ENCODE measurements around the gene DDX27. TPM values are rescaled to one million over a fixed set of nuclear protein-coding genes. Genes with fewer than 3 reads are reported as not detected.

Gene DDX27
- total and polyA plus RNA-seq, 2 experiments from 2014 or later = 25.3 to 27.8 TPM

DNA sequence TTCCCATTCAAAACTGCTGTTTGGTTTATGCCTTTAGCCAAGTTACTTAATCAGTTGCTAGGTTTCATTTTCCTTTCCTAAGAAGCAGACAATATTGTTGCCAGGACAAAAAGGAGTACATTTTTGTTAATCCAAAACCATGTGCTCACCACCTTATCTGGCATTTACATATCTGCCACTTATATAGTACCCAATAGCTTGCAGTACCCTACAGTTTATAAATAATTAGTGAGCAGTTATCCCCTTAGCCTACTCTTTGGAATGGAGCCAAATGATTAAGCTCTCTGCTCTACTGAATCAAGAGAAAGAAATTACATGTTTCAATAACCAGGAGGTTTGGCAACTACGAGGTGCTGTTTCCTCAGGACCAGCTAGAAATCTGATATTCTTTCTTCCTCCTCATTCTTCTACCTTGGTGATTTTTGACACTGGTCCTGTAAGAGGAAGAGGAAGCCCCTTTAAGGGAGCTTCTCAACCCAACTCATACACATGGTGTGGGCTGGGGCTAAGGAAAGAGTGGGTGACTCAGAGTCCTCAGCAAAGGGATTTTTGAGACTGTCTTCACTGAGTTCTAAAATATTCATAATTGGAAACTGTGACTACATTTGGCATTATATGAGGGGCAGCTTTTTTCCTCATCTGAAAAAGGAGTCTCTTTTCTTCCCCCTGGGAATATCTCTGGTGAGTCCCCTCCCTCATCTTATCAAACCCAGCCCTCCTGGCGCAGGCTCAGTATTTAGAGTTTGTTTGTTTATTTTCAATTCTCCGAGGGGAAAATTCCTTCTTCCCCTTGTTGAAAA is 57.1 kb downstream of the DDX27 start:
- H3K27me3 ChIP-seq = no peaks in the 10 kb centered on the region
- DNase-seq (ENCODE audit: low read depth in 1 of 2, low spot score in 1 of 2) = peak in 1 of 2 donors; percentile 59
- H3K27ac ChIP-seq = no peak overlapping the region
- no peak for TF ChIP-seq CTCF (IDR thresholded peaks at IDR 0.05; ENCODE audit: low read depth, low read length)
- peaks cover 37% of the 10 kb centered on the region for H3K36me3 ChIP-seq
- no peaks in the 10 kb centered on the region for H3K9me3 ChIP-seq (ENCODE audit: low read depth)
- H3K4me1 ChIP-seq (ENCODE audit: low read depth) = peaks cover 21% of the 10 kb centered on the region
- peak overlapping the region; percentile 52 for H3K4me3 ChIP-seq

- Histone ChIP-seq H3K27me3 (no peaks in the 10 kb centered on the region), H3K4me1 (ENCODE audit: low read depth) (peaks cover 21% of the 10 kb centered on the region), H3K36me3 (peaks cover 41% of the 10 kb centered on the region), H3K9me3 (ENCODE audit: low read depth) (no peaks in the 10 kb centered on the region), H3K4me3 (peak overlapping the region; percentile 52), H3K27ac (peak overlapping the region; percentile 94)
- TF ChIP-seq CTCF (IDR thresholded peaks at IDR 0.05; ENCODE audit: low read depth, low read length) = no peak
- DNase-seq (ENCODE audit: low read depth in 1 of 2, low spot score in 1 of 2) = no peak
Observed at GRCh38 chr20:49276961-49277785, 58.0 kb downstream of the DDX27 start.

GRCh38 chr20:49277786-49278035 is 58.5 kb downstream of the DDX27 start:
- DNase-seq (ENCODE audit: low read depth in 1 of 2, low spot score in 1 of 2) = no peak
- H3K36me3 ChIP-seq = peaks cover 43% of the 10 kb centered on the region
- no peak for TF ChIP-seq CTCF (IDR thresholded peaks at IDR 0.05; ENCODE audit: low read depth, low read length)
- H3K27ac ChIP-seq = peak overlapping the region; percentile 94
- H3K27me3 ChIP-seq = no peaks in the 10 kb centered on the region
- peak overlapping the region; percentile 52 for H3K4me3 ChIP-seq
- no peaks in the 10 kb centered on the region for H3K9me3 ChIP-seq (ENCODE audit: low read depth)
- peaks cover 21% of the 10 kb centered on the region for H3K4me1 ChIP-seq (ENCODE audit: low read depth)

GRCh38 chr20:49278036-49278817 is 59.0 kb downstream of the DDX27 start, which contains the start of gene ZNFX1:
TSS of gene ZNFX1 (minus strand) at chr20:49278057. CDS start at chr20:49275839, 2,218 bp downstream.
- peaks cover 44% of the 10 kb centered on the region for H3K36me3 ChIP-seq
- peak within 1 kb of the TSS; percentile 52 for H3K4me3 ChIP-seq
- no peaks in the 10 kb centered on the region for H3K27me3 ChIP-seq
- H3K9me3 ChIP-seq (ENCODE audit: low read depth) = no peaks in the 10 kb centered on the region
- H3K27ac ChIP-seq = peak within 1 kb of the TSS; percentile 94
- peak; percentile 99 for DNase-seq (ENCODE audit: low read depth in 1 of 2, low spot score in 1 of 2)
- no peak for TF ChIP-seq CTCF (IDR thresholded peaks at IDR 0.05; ENCODE audit: low read depth, low read length)
- H3K4me1 ChIP-seq (ENCODE audit: low read depth) = peaks cover 21% of the 10 kb centered on the region
